H9 (cell line): ENCODE results near the gene FAM32A. TPM values are rescaled to one million over a fixed set of nuclear protein-coding genes. Genes with fewer than 3 reads are reported as not detected.

ENCODE experiments used
- DNase-seq: peaks from one replicate; pipeline ENCODE4 v3.0.0-alpha.2; 2017
- H2AFZ ChIP-seq: one replicate; pipeline ENCODE4 v1.6.1; 2013; ENCODE audit warnings: mild to moderate bottlenecking, low read length, control low read depth, moderate library complexity
- H2AK5ac ChIP-seq: 2 replicates; pipeline ENCODE4 v1.6.1; 2013; ENCODE audit warnings: low read length, control low read depth, mixed read lengths; ENCODE audit not compliant: insufficient read length
- H2BK120ac ChIP-seq: one replicate; pipeline ENCODE4 v1.6.1; 2013; ENCODE audit warnings: low read depth, mild to moderate bottlenecking, low read length, control low read depth, inconsistent platforms; ENCODE audit not compliant: poor library complexity, severe bottlenecking
- H2BK12ac ChIP-seq: 2 replicates; pipeline ENCODE4 v1.6.1; 2013; ENCODE audit warnings: low read length, control low read depth, mixed read lengths, low read depth; ENCODE audit not compliant: insufficient read length
- H2BK15ac ChIP-seq: 2 replicates; pipeline ENCODE4 v1.6.1; 2013; ENCODE audit warnings: low read depth, low read length, control low read depth
- H2BK20ac ChIP-seq: one replicate; pipeline ENCODE4 v1.6.1; 2013; ENCODE audit warnings: low read depth, mild to moderate bottlenecking, low read length, control low read depth, inconsistent platforms; ENCODE audit not compliant: poor library complexity, severe bottlenecking
- H2BK5ac ChIP-seq: 2 replicates; pipeline ENCODE4 v1.6.1; 2013; ENCODE audit warnings: low read length, control low read depth, mixed read lengths; ENCODE audit not compliant: insufficient read length
- H3K14ac ChIP-seq: 2 replicates; pipeline ENCODE4 v1.6.1; 2013; ENCODE audit warnings: low read length, control low read depth; ENCODE audit not compliant: insufficient read depth
- H3K18ac ChIP-seq: 2 replicates; pipeline ENCODE4 v1.6.1; 2013; ENCODE audit warnings: low read depth, mild to moderate bottlenecking, mixed read lengths, low read length, control low read depth; ENCODE audit not compliant: insufficient read length
- H3K23ac ChIP-seq: 2 replicates; pipeline ENCODE4 v1.6.1; 2013; ENCODE audit warnings: low read length, control low read depth, mixed read lengths, low read depth; ENCODE audit not compliant: insufficient read length
- H3K23me2 ChIP-seq: 2 replicates; pipeline ENCODE4 v1.6.1; 2013; ENCODE audit warnings: low read depth, mild to moderate bottlenecking, mixed read lengths, low read length, control low read depth; ENCODE audit not compliant: insufficient read length, poor library complexity, severe bottlenecking
- H3K27ac ChIP-seq: 2 replicates; pipeline ENCODE4 v1.5.1; 2013; ENCODE audit warnings: low read length, control low read depth, mixed read lengths, low read depth; ENCODE audit not compliant: insufficient read length
- H3K27me3 ChIP-seq: 2 replicates; pipeline ENCODE4 v1.6.1; 2013; ENCODE audit warnings: low read length, control low read depth, inconsistent platforms; ENCODE audit not compliant: insufficient read depth
- H3K4ac ChIP-seq: 2 replicates; pipeline ENCODE4 v1.6.1; 2013; ENCODE audit warnings: low read depth, mild to moderate bottlenecking, control low read depth, inconsistent platforms, low read length, moderate library complexity
- H3K4me1 ChIP-seq: 2 replicates; pipeline ENCODE4 v1.6.1; 2013; ENCODE audit warnings: low read length, control low read depth, inconsistent platforms; ENCODE audit not compliant: insufficient read depth
- H3K4me2 ChIP-seq: 2 replicates; pipeline ENCODE4 v1.6.1; 2013; ENCODE audit warnings: low read length, control low read depth, mixed read lengths; ENCODE audit not compliant: insufficient read length, insufficient read depth
- H3K56ac ChIP-seq: 2 replicates; pipeline ENCODE4 v1.6.1; 2013; ENCODE audit warnings: low read depth, mild to moderate bottlenecking, mixed read lengths, low read length, control low read depth; ENCODE audit not compliant: insufficient read length
- H3K79me1 ChIP-seq: 2 replicates; pipeline ENCODE4 v1.6.1; 2013; ENCODE audit warnings: low read depth, mild to moderate bottlenecking, moderate library complexity, low read length, control low read depth, inconsistent platforms; ENCODE audit not compliant: insufficient read depth, poor library complexity, severe bottlenecking
- H3K79me2 ChIP-seq: 2 replicates; pipeline ENCODE4 v1.6.1; 2013; ENCODE audit warnings: low read length, control low read depth, inconsistent platforms; ENCODE audit not compliant: insufficient read depth
- H3K9ac ChIP-seq: 2 replicates; pipeline ENCODE4 v1.6.1; 2013; ENCODE audit warnings: low read length, control low read depth, mixed read lengths; ENCODE audit not compliant: insufficient read length; ENCODE audit errors: extremely low read depth
- H3K9me3 ChIP-seq: one replicate; pipeline ENCODE4 v1.6.1; 2013; ENCODE audit warnings: low read depth, low read length, inconsistent platforms; ENCODE audit not compliant: control insufficient read depth
- H3T11ph ChIP-seq: one replicate; pipeline ENCODE4 v1.6.1; 2013; ENCODE audit warnings: mild to moderate bottlenecking, low read length, control low read depth, inconsistent platforms
- H4K20me1 ChIP-seq: one replicate; pipeline ENCODE4 v1.6.1; 2013; ENCODE audit not compliant: control insufficient read depth, insufficient read length, insufficient read depth
- H4K5ac ChIP-seq: 2 replicates; pipeline ENCODE4 v1.6.1; 2013; ENCODE audit warnings: low read depth, mild to moderate bottlenecking, mixed read lengths, low read length, control low read depth; ENCODE audit not compliant: insufficient read length
- H4K8ac ChIP-seq: replicated peaks from 2 replicates; pipeline ENCODE4 v1.6.1; 2013; ENCODE audit warnings: low read length, control low read depth, mixed read lengths, low read depth; ENCODE audit not compliant: insufficient read length
- H4K91ac ChIP-seq: 2 replicates; pipeline ENCODE4 v1.6.1; 2013; ENCODE audit warnings: low read depth, mild to moderate bottlenecking, moderate library complexity, mixed read lengths, low read length, control low read depth; ENCODE audit not compliant: insufficient read length
- H3K27ac Mint-ChIP-seq, 3 experiments: 2 replicates in 2 of 3; 3 replicates in 1 of 3; pipeline ENCODE4 v1.8.0; 2020 to 2021; ENCODE audit warnings: mixed read lengths in 3 of 3, mild to moderate bottlenecking in 1 of 3, moderate library complexity in 1 of 3
- H3K27me3 Mint-ChIP-seq: 2 replicates; pipeline ENCODE4 v1.8.0; 2021; ENCODE audit warnings: low read depth, mild to moderate bottlenecking, moderate library complexity, mixed read lengths
- H3K36me3 Mint-ChIP-seq, 3 experiments: 2 replicates in 2 of 3; 3 replicates in 1 of 3; pipeline ENCODE4 v1.8.0; 2020 to 2021; ENCODE audit warnings: low read depth in 3 of 3, mixed read lengths in 3 of 3; ENCODE audit not compliant: insufficient read depth in 1 of 3
- H3K4me1 Mint-ChIP-seq, 2 experiments: 2 replicates each; pipeline ENCODE4 v1.8.0; 2020; ENCODE audit warnings: mixed read lengths in 2 of 2
- H3K4me3 Mint-ChIP-seq, 2 experiments: 2 replicates in 1 of 2; 3 replicates in 1 of 2; pipeline ENCODE4 v1.8.0; 2020 to 2021; ENCODE audit warnings: mild to moderate bottlenecking in 2 of 2, mixed read lengths in 2 of 2, moderate library complexity in 1 of 2
- H3K9me3 Mint-ChIP-seq, 2 experiments: 2 replicates in 1 of 2; 3 replicates in 1 of 2; pipeline ENCODE4 v1.8.0; 2020; ENCODE audit warnings: mild to moderate bottlenecking in 2 of 2, mixed read lengths in 2 of 2, moderate library complexity in 1 of 2
- CTCF ChIP-seq: fragments of 200-600 bp; sonication (generic); conservative IDR thresholded peaks from 3 replicates; pipeline ENCODE4 v1.8.0; 2021; ENCODE audit warnings: antibody characterized with exemption, mild to moderate bottlenecking
- WGBS: extraction: QIAGEN DNeasy Blood & Tissue Kit; methylation state at CpG from one replicate; pipeline ENCODE4 v1.1.7; 2013; ENCODE audit warnings: missing lambda C conversion rate, low lambda C conversion rate, mixed read lengths; ENCODE audit not compliant: insufficient read length; ENCODE audit errors: extremely low coverage; 5-methylcytosine and 5-hydroxymethylcytosine counted together
- total RNA-seq: library from RNA; stranded (reverse); gene quantifications from 2 replicates; pipeline ENCODE4 v1.2.1, GENCODE V29; 2021

Gene FAM32A
- total RNA-seq, 1 experiment from 2014 or later, result 91.9 TPM

GRCh38 chr19:16160943-16161560, 24.2 kb upstream of the FAM32A start:
- H3K36me3 Mint-ChIP-seq, result no peaks in the 10 kb centered on the region
- Histone ChIP-seq H2BK120ac (no peak overlapping the region), H3K18ac (no peak overlapping the region), H3K9me3 (no peaks in the 10 kb centered on the region), H2BK5ac (no peak overlapping the region), H3K4me1 (no peaks in the 10 kb centered on the region), H3T11ph (no peak overlapping the region), H2AFZ (no peak overlapping the region), H2BK20ac (no peak overlapping the region), H3K27me3 (no peaks in the 10 kb centered on the region), H3K79me2 (no peaks in the 10 kb centered on the region), H2AK5ac (no peak overlapping the region), H4K20me1 (no peaks in the 10 kb centered on the region), H4K5ac (no peak overlapping the region), H3K9ac (no peak overlapping the region), H4K8ac (no peak overlapping the region), H2BK15ac (no peak overlapping the region), H3K27ac (no peak overlapping the region), H2BK12ac (no peak overlapping the region), H3K79me1 (no peaks in the 10 kb centered on the region), H3K14ac (no peak overlapping the region), H3K23me2 (no peaks in the 10 kb centered on the region), H3K23ac (no peak overlapping the region), H3K56ac (no peak overlapping the region), H3K4me2 (no peak overlapping the region), H4K91ac (no peak overlapping the region), H3K4ac (no peak overlapping the region)
- no peak overlapping the region for H3K4me3 Mint-ChIP-seq
- DNase-seq, result no peak
- no peaks in the 10 kb centered on the region for H3K4me1 Mint-ChIP-seq
- WGBS, result no CpG with 5 or more reads among the region's 14 CpGs
- TF ChIP-seq CTCF, result no peak
- no peaks in the 10 kb centered on the region; the same call in 1 of the 2 replicates for H3K27me3 Mint-ChIP-seq
- H3K9me3 Mint-ChIP-seq, result no peaks in the 10 kb centered on the region
- no peak overlapping the region for H3K27ac Mint-ChIP-seq
